Endothelial cell of umbilical vein (primary cell): ENCODE data around the gene UTS2. TPM values are rescaled to one million over a fixed set of nuclear protein-coding genes. Genes with fewer than 3 reads are reported as not detected.

Experiments used
- BruUV-seq: library from RNA; stranded (reverse); fragments of 400-500 nt; replicated peaks from 2 replicates; lab custom pipeline; 2021; lab: Mats Ljungman, UMichigan
- CTCF ChIA-PET: fragments of 300-600, 350-600 bp; sonication (Branson Sonifier 250); formaldehyde crosslinking; loops from one replicate; lab custom pipeline; 2021; ENCODE audit warnings: antibody characterized with exemption, inconsistent platforms; lab: Charles Lee
- POLR2A ChIA-PET: fragments of 300-600, 350-600 bp; sonication (Branson Sonifier 250); formaldehyde crosslinking; loops from one replicate; lab custom pipeline; 2021; ENCODE audit warnings: antibody characterized with exemption, inconsistent platforms; lab: Charles Lee
- DNase-seq: peaks from one replicate; pipeline ENCODE4 v3.0.0-alpha.2; 2011; ENCODE audit warnings: low read depth, low spot score
- FAIRE-seq: peaks from 2 replicates; lab custom pipeline; 2011; peaks lifted over from hg19 to GRCh38; lab: Jason Lieb, UNC
- H2AFZ ChIP-seq: 2 replicates; pipeline ENCODE4 v1.6.0; 2012; ENCODE audit warnings: low read depth, low read length, control low read depth, inconsistent platforms
- H3K27ac ChIP-seq: 2 replicates; pipeline ENCODE4 v1.5.1; 2011; ENCODE audit warnings: low read depth, mild to moderate bottlenecking, control low read depth, low read length, moderate library complexity; ENCODE audit not compliant: insufficient read depth
- H3K27me3 ChIP-seq, 2 experiments: 2 replicates each; pipeline versions ENCODE4 v1.6.0 to v1.6.1; 2011; ENCODE audit warnings: low read length in 2 of 2, mixed read lengths in 1 of 2; ENCODE audit not compliant: control insufficient read depth in 2 of 2, insufficient read depth in 2 of 2
- H3K36me3 ChIP-seq, 2 experiments: 2 replicates in 1 of 2; 3 replicates in 1 of 2; pipeline ENCODE4 v1.5.1; 2011; ENCODE audit warnings: low read length in 2 of 2, mild to moderate bottlenecking in 1 of 2, moderate library complexity in 1 of 2; ENCODE audit not compliant: control insufficient read depth in 2 of 2, insufficient read depth in 2 of 2; ENCODE audit errors: extremely low read depth in 1 of 2
- H3K4me1 ChIP-seq: 3 replicates; pipeline ENCODE4 v1.5.1; 2011; ENCODE audit warnings: mild to moderate bottlenecking, low read length; ENCODE audit not compliant: control insufficient read depth, insufficient read depth; ENCODE audit errors: extremely low read depth
- H3K4me2 ChIP-seq: 2 replicates; pipeline ENCODE4 v1.6.1; 2011; ENCODE audit warnings: low read length, control low read depth, mixed read lengths; ENCODE audit not compliant: insufficient read depth
- H3K4me3 ChIP-seq, 3 experiments: fragments of 200-600 bp in 1 of 3; sonication (generic), shearing (Covaris generic) in 1 of 3; replicated peaks in 1 of 3; 2 replicates each; pipeline ENCODE4 v1.5.1; 2011 to 2016; ENCODE audit warnings: control low read depth in 3 of 3, low read length in 3 of 3, mild to moderate bottlenecking in 2 of 3, inconsistent platforms in 1 of 3, low read depth in 1 of 3, moderate library complexity in 1 of 3; ENCODE audit not compliant: insufficient read depth in 1 of 3
- H3K79me2 ChIP-seq: 2 replicates; pipeline ENCODE4 v1.6.0; 2012; ENCODE audit warnings: low read length, inconsistent platforms; ENCODE audit not compliant: control insufficient read depth, insufficient read depth
- H3K9ac ChIP-seq: replicated peaks from 2 replicates; pipeline ENCODE3; 2011; ENCODE audit warnings: low read length, control low read depth; ENCODE audit not compliant: insufficient read depth; ENCODE audit errors: extremely low read depth
- H3K9me1 ChIP-seq: replicated peaks from 3 replicates; pipeline ENCODE4 v1.6.0; 2011; ENCODE audit warnings: mild to moderate bottlenecking, low read length; ENCODE audit not compliant: control insufficient read depth, insufficient read depth; ENCODE audit errors: extremely low read depth
- H3K9me3 ChIP-seq: replicated peaks from 2 replicates; pipeline ENCODE4 v1.5.1; 2012; ENCODE audit warnings: low read length, inconsistent platforms; ENCODE audit not compliant: control insufficient read depth, insufficient read depth
- H4K20me1 ChIP-seq: replicated peaks from 2 replicates; pipeline ENCODE3; 2011; ENCODE audit warnings: mild to moderate bottlenecking, low read length; ENCODE audit not compliant: control insufficient read depth, insufficient read depth; ENCODE audit errors: extremely low read depth
- CTCF ChIP-seq, 2 donors: IDR thresholded peaks; 1 replicate in 1 of 2; 2 replicates in 1 of 2; pipeline ENCODE4 v1.5.1; 2011; ENCODE audit warnings: low read length in 2 of 2, mild to moderate bottlenecking in 2 of 2, moderate library complexity in 2 of 2, control low read depth in 1 of 2, inconsistent platforms in 1 of 2, low read depth in 1 of 2; ENCODE audit not compliant: insufficient read depth in 1 of 2; ENCODE audit errors: extremely low read depth in 1 of 2
- EZH2 ChIP-seq: IDR thresholded peaks from 2 replicates; pipeline ENCODE4 v1.6.1; 2012; ENCODE audit warnings: borderline replicate concordance, low read depth, mild to moderate bottlenecking, moderate library complexity, low read length, inconsistent platforms; ENCODE audit not compliant: severe bottlenecking
- FOS ChIP-seq: IDR thresholded peaks from 2 replicates; pipeline ENCODE4 v1.6.1; 2011; ENCODE audit warnings: mild to moderate bottlenecking, low read length, moderate library complexity, borderline replicate concordance; ENCODE audit not compliant: insufficient read depth
- GATA2 ChIP-seq: IDR thresholded peaks from 2 replicates; pipeline ENCODE4 v1.7.0; 2011; ENCODE audit warnings: low read depth, mild to moderate bottlenecking, moderate library complexity, mixed read lengths, low read length; ENCODE audit not compliant: insufficient read length, insufficient read depth
- JUN ChIP-seq: IDR thresholded peaks from 2 replicates; pipeline ENCODE4 v1.6.1; 2011; ENCODE audit warnings: borderline replicate concordance, low read depth; ENCODE audit not compliant: insufficient read length, insufficient read depth
- MAX ChIP-seq: IDR thresholded peaks from 2 replicates; pipeline ENCODE4 v1.6.1; 2011; ENCODE audit not compliant: insufficient read depth, insufficient read length
- MYC ChIP-seq: IDR thresholded peaks from one replicate; pipeline ENCODE4 v1.6.1; 2011; ENCODE audit warnings: mild to moderate bottlenecking, low read depth, low read length
- POLR2A ChIP-seq: IDR thresholded peaks from 2 replicates; pipeline ENCODE4 v1.6.1; 2012; ENCODE audit warnings: low read depth, mild to moderate bottlenecking, control low read depth, low read length
- POLR2AphosphoS5 ChIP-seq: IDR thresholded peaks from 2 replicates; pipeline ENCODE4 v1.6.1; 2012; ENCODE audit warnings: low read depth, mild to moderate bottlenecking, control low read depth, low read length, moderate library complexity; ENCODE audit not compliant: insufficient read depth
- dilution Hi-C: fragments of 300-500 bp; cut with MboI; formaldehyde crosslinking; loops from one replicate; pipeline ENCODE4 v1.15.0; 2019; ENCODE audit warnings: low sequenced_read_pairs; ENCODE audit not compliant: extremely low pct_ligation_motif_present
- intact Hi-C: fragments of 100-400 bp; cut with micrococcal nuclease; formaldehyde crosslinking; loops from one replicate; pipeline ENCODE4 v1.10.0; 2022
- polyA plus RNA-seq, 4 experiments: library from polyadenylated mRNA; depleted of rRNA in 3 of 4; stranded (reverse) in 3 of 4; unstranded in 1 of 4; fragments of >200 nt; gene quantifications; 2 replicates each; pipeline versions ENCODE4 v1.2.1 to v1.2.3, GENCODE V29; 2011 to 2012; ENCODE audit warnings: missing spikeins in 1 of 4
- total RNA-seq: library from RNA; stranded (reverse); gene quantifications from 2 replicates; pipeline ENCODE4 v1.2.3, GENCODE V29; 2021

UTS2 gene
- total and polyA plus RNA-seq, 2 donors (not counting 3 experiments of a cell fraction or from before 2014, with no cell fraction given) = not detected

GRCh38 chr1:7809742-7810141 is 43.1 kb downstream of the UTS2 start:
- no peak for FAIRE-seq
- CTCF ChIA-PET = interaction anchor here (1.0 to 1.3 kb wide), 6 partner anchors 9 to 205 kb away, joined by 3 to 4 read pairs (median 3); partner anchors contain the start of gene TNFRSF9

More at GRCh38 chr1:7809742-7810141, 43.1 kb downstream of the UTS2 start:
- H3K27me3 ChIP-seq = no peaks in the 10 kb centered on the region
- no peak for TF ChIP-seq MYC
- TF ChIP-seq MAX = no peak
- no peak for TF ChIP-seq POLR2AphosphoS5
- TF ChIP-seq FOS = no peak
- TF ChIP-seq POLR2A = no peak
- TF ChIP-seq JUN = no peak
- TF ChIP-seq CTCF (IDR thresholded peaks at IDR 0.05; ENCODE audit: extremely low read depth in 1 of 2, insufficient read depth in 1 of 2, low read depth in 1 of 2, low read length in 2 of 2) = no peak
- no peak for TF ChIP-seq GATA2
- no peak for TF ChIP-seq EZH2
- no peak overlapping the region for H3K27ac ChIP-seq
- intact Hi-C loops (loop anchor here (1.0 to 5.0 kb wide), 2 partner anchors 25 to 133 kb away; partner anchors contain the start of genes PER3 and TNFRSF9), dilution Hi-C loops (no loop called here)
- H3K36me3 ChIP-seq = no peaks in the 10 kb centered on the region
- no peak overlapping the region for H3K4me3 ChIP-seq
- H3K79me2 ChIP-seq = no peaks in the 10 kb centered on the region
- H3K4me2 ChIP-seq = no peak overlapping the region
- no peaks in the 10 kb centered on the region for H3K9me3 ChIP-seq
- no peaks in the 10 kb centered on the region for H4K20me1 ChIP-seq
- no peak overlapping the region for H3K9ac ChIP-seq
- no peaks in the 10 kb centered on the region for H3K4me1 ChIP-seq
- POLR2A ChIA-PET = no interaction called here
- no TSS peak for BruUV-seq
- H3K9me1 ChIP-seq = no peaks in the 10 kb centered on the region
- no peak overlapping the region for H2AFZ ChIP-seq
- DNase-seq = no peak
